Activated CD4-positive, alpha-beta T cell treated with anti-CD3 and anti-CD28 coated beads for 1 hour (primary cell): ENCODE data around the gene UBAC1.

Source experiments
- DNase-seq: peaks from one replicate; pipeline ENCODE4 v3.0.0-alpha.2; 2020

UBAC1 gene

GRCh38 chr9:135993409-135993742, 32.2 kb upstream of the UBAC1 start:
- DNase-seq = no peak

GRCh38 chr9:135992486-135993408, 31.6 kb upstream of the UBAC1 start:
- no peak for DNase-seq

GRCh38 chr9:135991771-135992170, 30.6 kb upstream of the UBAC1 start:
- no peak for DNase-seq

DNA sequence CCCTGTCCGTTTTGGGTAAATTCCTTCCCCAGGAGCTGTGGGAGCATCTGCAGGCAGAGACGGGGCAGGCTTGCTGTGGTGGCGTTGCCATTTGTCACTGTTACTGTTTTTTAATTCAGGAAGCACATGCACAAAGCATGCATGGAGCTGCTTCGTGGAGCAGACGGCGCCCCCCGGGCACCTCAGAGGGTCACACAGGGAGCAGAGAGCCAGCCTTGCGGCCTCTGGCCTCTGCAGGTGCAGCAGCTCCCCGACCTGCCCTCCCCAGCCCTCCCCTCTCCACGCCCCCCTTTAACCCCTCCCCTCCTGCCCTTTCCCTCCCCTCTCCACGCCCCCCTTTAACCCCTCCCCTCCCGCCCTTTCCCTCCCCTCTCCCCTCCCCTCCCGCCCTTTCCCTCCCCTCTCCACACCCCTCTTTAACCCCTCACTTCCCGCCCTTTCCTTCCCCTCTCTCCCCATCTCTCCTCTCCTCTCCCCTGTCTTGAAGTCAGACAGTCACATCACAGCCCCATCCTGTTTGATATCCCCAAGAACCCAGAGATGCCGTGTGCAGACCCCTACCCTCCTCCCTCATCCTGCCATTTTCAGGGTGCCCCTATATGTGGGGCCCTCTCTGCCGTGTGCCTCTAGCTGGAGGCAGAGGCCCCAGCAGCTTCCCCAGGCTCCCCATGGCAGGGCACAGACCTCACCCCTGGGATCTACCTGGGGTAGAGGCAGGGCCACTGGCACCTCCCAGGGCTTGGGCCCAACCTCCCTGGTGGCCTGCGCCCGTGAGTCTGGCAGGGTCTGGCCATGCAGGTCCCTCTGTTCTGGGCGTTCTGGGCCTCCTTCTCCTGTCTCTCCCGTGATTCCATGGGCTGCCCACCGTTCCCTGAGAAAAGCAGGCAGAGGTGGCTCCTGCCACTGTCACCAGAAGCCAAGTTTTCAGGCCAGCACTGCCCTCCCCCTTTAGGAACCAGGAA, 29.6 kb upstream of the UBAC1 start:
- no peak for DNase-seq

DNA sequence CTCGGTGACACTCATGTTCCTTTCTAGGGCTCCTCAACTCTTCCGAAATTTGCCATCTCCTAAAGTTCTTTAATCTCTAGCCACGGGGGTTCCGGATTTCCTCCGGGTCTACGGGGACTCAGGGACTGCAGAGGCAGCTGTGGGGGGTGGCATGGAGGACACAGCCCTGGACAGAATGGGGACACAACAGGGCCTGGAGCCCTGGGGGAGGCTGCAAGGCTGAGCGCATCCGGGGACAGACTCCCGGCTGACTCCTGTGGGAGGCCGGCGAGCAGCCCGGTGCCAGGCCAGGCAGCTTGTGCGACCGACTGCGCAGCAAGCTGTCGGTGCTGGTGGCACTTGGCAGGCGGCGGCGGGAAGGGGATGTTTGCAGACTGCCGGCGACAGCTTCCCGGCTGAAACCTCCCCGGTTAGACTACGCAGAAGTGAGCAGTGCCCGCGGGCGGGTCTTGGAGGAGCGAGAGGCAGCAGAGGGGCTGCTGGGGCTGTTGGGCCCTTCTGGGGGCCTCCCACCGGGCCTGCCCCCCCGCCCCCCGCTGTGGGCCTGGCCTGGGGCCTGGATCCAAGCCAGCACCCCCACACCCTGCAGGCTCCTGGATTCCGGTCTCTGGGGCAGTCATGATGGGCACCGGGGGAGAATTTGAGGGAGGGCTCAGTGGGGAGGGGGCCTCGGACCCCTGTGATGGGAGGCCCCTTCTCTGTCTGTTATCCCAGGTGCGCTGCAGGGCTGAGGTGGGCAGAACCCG, 28.7 kb upstream of the UBAC1 start:
- no peak for DNase-seq

GRCh38 chr9:135989157-135989556, 28.0 kb upstream of the UBAC1 start:
- DNase-seq = no peak

- no peak for DNase-seq
Observed at GRCh38 chr9:135988493-135988892, 27.3 kb upstream of the UBAC1 start.

- no peak for DNase-seq
Observed at GRCh38 chr9:135987838-135988404, 26.7 kb upstream of the UBAC1 start.

GRCh38 chr9:135986605-135987004, 25.4 kb upstream of the UBAC1 start:
- DNase-seq = no peak

GRCh38 chr9:135985889-135986288, 24.7 kb upstream of the UBAC1 start:
- no peak for DNase-seq

- no peak for DNase-seq
Observed at GRCh38 chr9:135985459-135985774, 24.2 kb upstream of the UBAC1 start.

DNA sequence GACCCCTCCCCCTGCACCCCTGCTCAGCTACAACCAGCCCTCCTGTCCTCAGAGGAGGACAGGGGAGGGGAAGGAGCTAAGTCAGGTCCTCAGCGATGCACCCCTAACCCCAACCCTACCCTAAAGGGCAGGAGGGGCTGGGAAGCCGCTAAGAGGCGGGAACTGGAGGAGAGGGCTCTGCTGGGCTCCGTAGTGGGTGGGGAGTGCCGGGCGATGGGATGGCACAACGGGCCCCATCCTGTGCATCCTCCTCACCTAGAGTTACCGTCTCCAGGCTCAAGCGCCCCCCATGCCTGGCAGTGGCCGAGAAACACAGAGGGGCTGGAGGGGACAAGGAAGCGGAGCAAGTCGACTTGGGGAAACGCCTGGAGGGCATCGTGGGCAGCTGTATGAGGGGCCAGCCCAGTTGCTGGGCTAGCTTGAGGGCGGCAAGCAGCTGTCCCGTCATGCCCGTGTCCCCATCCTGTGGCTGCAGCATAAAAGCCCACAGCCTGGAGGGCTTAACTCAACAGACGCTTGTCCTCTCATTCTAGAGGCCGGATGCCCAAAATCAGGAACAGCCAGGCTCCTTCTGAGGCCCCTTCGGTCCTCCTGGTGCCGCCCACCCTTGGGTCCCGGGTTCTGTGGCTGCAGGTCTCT, 23.0 kb upstream of the UBAC1 start:
- no peak for DNase-seq

GRCh38 chr9:135983208-135984071, 22.3 kb upstream of the UBAC1 start:
- no peak for DNase-seq

DNA sequence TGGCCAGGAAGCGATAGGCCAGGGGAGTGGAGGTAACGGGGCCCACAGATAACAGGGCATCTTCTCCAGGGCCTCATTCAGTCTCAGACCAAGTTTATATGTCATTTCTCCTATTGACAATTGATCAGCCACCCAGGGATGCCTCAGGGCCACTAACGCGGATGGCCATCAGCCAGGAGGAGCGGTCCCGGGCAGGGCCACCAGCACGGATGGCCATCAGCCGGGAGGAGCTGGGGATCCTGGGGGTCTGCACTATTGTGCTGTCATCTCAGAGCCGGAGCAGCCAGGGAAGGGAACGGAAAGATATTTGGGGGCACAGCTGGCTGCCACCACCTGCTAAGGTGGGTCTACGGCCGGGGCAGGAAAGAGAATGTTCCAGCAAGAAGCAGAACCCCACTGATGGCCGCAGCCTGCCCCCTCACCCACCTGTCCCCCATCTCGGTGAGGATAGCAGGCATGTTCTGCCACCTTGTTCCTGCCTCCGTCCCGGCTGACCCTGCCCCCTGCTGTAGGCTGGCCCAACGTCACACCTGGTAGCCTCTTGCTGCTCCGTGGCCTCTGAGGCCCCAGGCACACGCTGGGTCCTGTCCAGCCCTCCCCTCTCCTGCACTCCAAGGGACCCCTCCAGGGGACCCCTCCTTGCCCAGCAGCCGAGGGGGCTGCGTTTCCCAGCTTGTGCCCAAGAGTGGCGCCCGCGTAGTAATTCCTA, 21.5 kb upstream of the UBAC1 start:
- DNase-seq = no peak

GRCh38 chr9:135980926-135981630, 19.9 kb upstream of the UBAC1 start:
- DNase-seq = no peak

DNA sequence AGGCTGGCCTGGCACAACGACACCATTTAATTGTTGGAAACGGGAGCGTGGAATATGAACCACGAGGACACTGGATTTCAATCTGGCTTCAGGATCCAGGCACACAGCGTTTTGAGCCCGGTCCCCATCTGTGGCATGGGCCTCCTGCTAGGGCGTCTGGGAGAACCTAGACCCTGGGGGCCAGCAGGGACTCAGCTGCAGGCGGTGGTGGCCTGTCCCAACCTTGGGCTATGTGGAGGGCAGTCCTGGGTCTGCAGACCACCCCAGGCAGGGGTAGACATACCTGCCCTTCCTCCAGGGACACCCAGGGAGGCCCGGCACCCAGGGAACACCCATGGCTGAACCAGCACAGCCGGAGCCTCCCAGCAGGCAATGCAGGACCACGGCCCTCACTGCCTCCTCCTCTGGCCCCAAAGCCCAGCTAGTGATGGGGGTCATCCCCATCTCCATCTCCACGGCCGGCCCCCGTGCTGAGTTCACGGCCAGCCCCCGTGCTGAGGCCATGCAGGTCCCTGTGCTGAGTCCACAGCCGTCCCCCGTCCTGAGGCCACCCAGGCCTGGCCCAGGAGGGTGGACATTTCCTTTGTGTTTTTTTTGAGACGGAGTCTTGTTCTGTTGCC, 18.5 kb upstream of the UBAC1 start:
- DNase-seq = no peak

DNA sequence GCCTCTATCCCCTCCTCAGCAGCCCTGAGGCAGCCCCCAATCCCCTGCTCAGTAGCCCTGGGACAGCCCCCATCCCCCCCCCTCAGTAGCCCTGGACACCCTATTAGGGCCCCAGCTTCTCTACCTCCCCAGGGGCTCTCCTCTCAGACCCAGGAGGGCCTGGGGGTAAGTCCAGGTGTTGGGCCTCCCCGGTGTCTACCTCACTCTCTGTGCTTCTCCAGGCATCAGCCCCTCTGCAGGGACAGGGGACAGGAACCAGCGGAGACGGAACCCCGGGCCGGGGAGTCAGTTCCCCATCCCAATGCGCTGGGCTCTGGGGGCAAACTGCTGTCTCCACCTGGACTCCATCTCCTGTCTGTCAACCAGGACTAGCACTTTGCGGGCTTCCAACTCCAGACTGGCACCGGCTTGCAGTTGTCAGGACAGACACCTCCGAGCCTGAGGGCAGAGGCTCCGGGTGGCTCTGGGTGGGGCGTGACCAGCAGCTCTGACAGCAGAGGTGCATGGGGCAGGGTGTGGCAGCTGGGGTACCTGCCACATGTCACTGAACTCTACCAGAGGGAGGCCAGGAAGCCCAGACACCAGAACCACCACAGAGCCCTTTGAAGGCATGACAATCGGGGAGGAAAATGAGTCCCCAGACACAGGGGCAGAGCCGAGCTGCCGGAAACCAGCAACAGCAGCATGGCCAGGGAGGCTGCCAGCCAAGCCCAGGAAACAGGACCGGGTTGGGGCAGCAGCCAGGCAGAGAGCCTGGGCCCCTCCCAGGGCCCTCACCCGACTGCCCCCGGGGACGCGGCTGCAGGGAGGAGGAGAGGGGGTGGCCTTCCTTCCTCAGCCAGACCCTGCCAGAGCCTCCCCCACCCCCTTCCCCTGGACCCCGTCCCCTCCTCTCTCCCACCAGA, 17.7 kb upstream of the UBAC1 start:
- peak; percentile 38 for DNase-seq

DNA sequence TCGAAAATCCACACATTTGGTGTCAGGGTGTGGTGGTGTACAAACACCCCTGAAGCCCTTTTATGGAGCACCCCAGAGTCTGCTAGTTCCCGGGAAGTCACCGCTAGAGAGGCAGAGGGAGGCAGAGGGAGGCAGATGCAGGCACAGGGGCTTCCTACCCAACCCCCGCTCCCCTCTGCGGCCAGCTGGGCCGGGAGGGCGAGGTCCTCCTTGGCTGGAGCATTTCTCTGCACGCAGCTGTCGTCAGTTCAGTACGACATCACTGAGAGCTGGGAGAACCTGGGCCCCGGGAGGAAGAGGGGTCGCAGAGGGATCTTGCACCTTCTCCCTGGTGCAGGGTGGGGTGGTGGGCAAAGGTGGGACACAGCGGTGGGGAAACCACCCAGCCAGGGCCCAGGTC, 15.8 kb upstream of the UBAC1 start:
- no peak for DNase-seq
